ENCODE measurements around the gene PTPRM.

Gene PTPRM

GRCh38 chr18:7566567-7567473, at the start of gene PTPRM:
Gene PTPRM (plus strand): TSS chr18:7567316. CDS start chr18:7567819, 503 bp downstream.
- DNase-seq (ENCODE audit: low spot score), result peak; percentile 28

DNA sequence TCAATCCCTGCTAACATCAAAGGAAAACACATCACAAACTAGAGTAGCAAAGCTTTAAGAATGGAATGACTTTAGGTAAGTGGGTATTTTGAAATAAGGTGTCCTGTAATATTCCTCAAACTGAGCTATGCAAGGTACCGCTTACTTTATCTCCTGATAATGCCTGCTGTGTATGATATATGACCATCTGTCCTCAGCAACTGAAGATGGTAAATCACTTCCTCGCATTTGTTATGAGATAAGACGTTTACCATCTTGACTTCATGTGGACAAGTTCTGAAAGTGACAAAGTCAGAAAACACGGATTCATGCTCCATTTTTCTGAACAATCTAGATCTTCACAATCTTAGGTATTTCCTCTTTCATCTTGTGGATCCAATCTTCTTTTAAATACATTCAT, 49.3 kb upstream of the PTPRM start:
- DNase-seq (ENCODE audit: low spot score), result no peak

DNA sequence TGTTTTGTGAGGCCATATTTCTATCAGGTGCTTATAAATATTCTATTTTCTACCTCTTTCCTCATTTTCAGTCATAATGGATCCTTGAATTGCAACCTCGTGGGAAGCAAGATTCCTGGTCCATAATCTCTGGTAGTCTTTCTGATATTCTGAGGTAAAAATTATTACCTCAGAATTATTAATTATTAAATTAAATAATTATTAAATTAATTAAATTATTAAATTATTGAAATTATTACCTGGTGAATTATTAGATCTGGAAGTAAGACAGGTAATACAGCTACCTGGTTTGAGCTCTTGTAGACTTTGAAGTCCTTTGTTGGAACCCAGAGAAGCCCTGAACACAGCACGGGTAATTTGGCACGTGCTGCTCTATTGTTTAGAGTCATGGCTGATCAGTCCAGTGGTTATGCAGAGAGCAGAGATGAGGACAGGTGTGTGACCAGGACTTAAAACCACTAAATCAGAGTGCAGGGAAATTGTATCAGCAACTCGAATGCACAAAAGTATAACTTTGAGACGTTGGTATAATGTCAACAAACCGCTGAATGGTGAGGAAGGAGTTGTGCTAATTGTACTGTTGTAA, 46.8 kb upstream of the PTPRM start:
- DNase-seq (ENCODE audit: low spot score), result no peak

- no peak for DNase-seq (ENCODE audit: low spot score)
These were observed 45.8 kb upstream of the PTPRM start for GRCh38 chr18:7521226-7521856.

DNA sequence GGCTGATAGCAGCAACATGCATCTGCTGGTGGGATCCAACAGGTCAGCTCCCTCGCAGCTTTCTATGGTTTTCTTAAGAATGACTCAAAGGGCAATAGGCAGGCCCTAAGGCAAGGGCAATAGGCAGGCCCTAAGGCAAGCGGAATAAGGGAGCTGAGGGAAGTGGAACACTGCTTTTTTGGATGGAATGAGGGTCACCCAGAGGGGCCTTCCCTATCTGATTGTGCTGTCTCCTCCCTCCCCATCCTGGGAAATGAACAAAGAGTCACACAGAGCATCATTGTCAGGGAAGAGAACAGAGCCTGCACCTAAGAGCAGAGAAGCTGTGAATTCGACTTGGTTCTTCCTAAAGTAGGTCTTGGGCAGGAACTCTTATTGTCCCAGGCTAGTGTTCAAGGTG, 43.3 kb upstream of the PTPRM start:
- DNase-seq (ENCODE audit: low spot score), result no peak

DNA sequence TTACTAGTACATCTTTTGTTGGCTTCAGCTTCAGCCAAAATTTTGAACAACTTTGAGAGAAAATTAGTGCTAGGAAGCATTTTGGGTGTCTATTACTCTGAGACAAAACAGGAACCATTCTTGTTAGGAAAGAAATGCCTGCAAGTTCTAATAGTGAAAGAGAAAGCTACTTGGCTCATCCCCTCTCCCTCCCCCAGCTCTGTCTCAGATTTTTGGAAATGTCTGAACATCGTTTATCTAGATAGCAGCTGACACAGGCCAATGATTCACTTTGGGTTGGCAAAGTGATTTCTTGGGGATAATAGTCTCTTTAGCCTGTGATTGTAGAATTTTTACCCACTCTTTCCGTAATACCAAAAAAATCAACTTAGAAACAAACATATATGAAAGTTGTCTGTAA, 42.3 kb upstream of the PTPRM start:
- DNase-seq (ENCODE audit: low spot score), result no peak

- no peak for DNase-seq (ENCODE audit: low spot score)
These were observed 34.2 kb upstream of the PTPRM start for GRCh38 chr18:7532942-7533341.

DNA sequence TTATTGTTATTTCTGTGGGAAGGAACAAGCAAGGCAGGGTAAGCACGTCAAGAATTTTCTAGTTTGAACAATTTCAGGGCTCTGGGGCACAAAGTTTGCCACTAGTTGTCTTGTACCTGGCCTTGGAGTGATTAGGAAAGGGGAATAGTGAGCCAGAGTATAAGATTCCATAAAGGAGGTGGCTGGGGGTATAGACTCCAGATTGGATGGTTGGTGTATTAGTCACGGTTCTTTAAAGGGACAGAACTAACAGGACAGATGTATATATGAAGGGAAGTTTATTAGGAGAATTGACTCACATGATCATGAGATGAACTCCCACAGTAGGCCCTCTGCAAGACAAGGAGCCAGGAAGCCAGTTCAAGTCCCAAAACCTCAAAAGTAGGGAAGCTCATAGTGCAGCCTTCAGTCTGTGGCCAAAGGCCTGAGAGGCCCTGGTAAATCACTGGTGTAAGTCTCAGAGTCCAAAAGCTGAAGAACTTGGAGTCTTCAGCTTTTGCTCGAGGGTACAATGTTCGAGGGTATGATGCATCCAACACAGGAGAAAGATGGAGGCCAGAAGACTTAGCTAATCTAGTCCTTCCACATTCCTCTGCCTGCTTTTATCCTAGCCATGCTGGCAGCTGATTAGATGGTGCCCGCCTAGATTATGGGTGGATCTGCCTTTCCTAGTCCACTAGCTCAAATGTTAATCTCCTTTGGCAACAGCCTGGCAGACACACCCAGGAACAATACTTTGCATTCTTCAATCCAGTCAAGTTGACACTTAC, 31.5 kb upstream of the PTPRM start:
- DNase-seq (ENCODE audit: low spot score), result no peak

DNA sequence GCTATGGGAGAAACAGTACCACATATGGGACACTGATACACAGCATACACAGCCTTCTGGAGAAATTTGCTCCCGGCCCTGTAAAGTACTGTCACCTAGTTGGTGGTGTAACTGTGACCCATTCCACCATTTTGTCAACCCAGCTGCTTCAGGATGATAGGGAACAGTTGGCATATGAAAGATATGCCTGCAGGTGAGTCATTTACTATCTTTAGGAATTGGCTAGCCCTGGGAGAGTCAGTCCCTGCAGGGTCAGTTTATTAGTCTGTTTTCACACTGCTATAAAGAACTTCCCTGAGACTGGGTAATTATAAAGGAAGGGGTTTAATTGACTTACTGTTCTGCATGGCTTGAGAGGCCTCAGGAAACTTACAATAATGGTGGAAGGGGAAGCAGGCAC, 30.0 kb upstream of the PTPRM start:
- no peak for DNase-seq (ENCODE audit: low spot score)

GRCh38 chr18:7541835-7542234, 25.3 kb upstream of the PTPRM start:
- no peak for DNase-seq (ENCODE audit: low spot score)

GRCh38 chr18:7544686-7545085, 22.4 kb upstream of the PTPRM start:
- no peak for DNase-seq (ENCODE audit: low spot score)

DNA sequence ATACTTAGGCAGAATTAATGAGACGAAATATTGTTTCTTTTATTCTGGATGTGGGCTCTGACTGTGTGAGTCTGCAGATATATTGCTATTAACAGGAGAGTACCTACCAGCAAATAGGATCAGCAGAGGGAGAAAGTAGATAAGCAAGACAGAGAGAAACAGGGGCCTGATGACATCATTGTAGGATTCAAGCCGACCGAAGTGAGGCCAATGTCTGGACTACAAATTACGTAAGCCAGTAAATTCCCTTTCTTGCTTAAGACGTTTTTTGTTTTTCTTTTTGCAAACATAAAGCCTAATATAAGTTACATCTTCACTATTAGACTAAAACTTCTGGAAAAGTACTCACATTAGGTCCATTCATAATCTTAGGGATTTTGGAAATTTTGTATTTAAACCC, 21.4 kb upstream of the PTPRM start:
- no peak for DNase-seq (ENCODE audit: low spot score)

DNA sequence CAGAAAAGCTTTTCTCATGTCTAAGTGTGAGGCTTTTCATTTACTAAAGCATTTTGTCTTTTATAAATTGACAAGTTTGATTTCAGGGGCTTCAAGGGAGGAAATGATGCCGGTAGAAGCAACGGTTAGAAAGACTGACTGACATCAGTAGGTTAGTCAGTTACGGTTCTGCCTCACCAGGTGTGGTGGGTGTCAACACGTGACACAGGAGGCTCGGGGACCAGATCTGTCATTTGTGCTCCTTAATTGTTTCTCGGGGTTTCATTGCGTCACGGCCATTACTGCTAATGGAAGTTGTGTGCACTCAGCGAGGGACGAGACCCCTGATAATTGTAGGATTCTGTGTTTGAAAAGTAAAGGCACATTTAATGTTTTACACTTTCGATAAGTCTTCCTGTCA, 18.9 kb upstream of the PTPRM start:
- no peak for DNase-seq (ENCODE audit: low spot score)

DNA sequence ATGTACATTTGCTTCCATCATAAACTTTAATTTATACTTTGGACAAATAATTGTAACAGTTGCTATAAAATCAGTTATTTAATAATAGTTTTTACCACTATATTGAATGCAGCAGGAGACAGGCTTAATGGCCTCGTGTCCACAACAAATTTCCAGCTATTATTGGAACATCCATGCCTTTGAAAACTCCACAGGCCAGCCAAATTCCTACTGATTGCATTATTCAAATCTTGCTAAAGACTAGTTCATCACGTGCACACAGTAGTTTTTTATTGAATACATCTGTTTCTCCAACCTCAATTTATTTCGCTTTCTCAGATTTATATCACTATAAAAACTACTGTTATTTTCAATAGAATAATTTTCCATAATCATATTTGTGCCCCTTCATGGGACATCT, 18.4 kb upstream of the PTPRM start:
- DNase-seq (ENCODE audit: low spot score), result no peak

GRCh38 chr18:7557973-7558372, 9.1 kb upstream of the PTPRM start:
- no peak for DNase-seq (ENCODE audit: low spot score)

GRCh38 chr18:7558769-7559168, 8.3 kb upstream of the PTPRM start:
- DNase-seq (ENCODE audit: low spot score), result no peak

- no peak for DNase-seq (ENCODE audit: low spot score)
These were observed 7.3 kb upstream of the PTPRM start for GRCh38 chr18:7559709-7560319.

- DNase-seq (ENCODE audit: low spot score), result no peak
These were observed 5.1 kb upstream of the PTPRM start for GRCh38 chr18:7561909-7562460.

GRCh38 chr18:7562491-7562890, 4.6 kb upstream of the PTPRM start:
- DNase-seq (ENCODE audit: low spot score), result no peak

GRCh38 chr18:7565677-7566076, 1.4 kb upstream of the PTPRM start:
- no peak for DNase-seq (ENCODE audit: low spot score)

DNA sequence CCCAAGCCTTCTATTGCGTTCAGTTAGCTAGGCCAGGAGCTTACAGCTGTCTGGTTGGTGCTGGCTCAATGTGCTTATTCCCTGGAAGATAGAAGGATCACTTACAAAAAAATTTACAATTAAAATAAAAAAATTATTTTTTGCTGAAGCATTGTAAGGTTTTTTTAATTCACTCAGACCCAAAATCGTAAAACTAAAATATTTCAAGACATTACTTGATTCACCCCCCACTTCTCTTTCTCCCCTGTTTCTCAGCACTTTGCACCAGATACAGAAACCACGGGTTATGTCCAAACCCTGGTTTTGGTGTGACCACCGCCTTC, 911 bp upstream of the PTPRM start:
- no peak for DNase-seq (ENCODE audit: low spot score)
